ENCODE results near the gene ETHE1. TPM values are rescaled to one million over a fixed set of nuclear protein-coding genes. Genes with fewer than 3 reads are reported as not detected.

ETHE1 gene
- total RNA-seq, 2 donors from 2014 or later = 32.8 to 122 TPM

- intact Hi-C loops (cut with DNase I) = no loop called here
- WGBS = 97% methylated on average over 3 of the region's 3 CpGs
- Histone ChIP-seq H3K36me3 (peaks cover 10 to 14% of the 10 kb centered on the region in 2 donors), H3K4me3 (no peak overlapping the region), H3K4me1 (replicated peaks) (no peaks in the 10 kb centered on the region), H3K27me3 (replicated peaks; ENCODE audit: insufficient read depth) (no peaks in the 10 kb centered on the region), H3K27ac (no peak overlapping the region), H3K9me3 (no peaks in the 10 kb centered on the region)
- DNase-seq (ENCODE audit: low spot score) = no peak
- no peak for TF ChIP-seq POLR2A (IDR thresholded peaks at IDR 0.05)
- TF ChIP-seq POLR2AphosphoS5 (IDR thresholded peaks at IDR 0.05) = no peak
- TF ChIP-seq CTCF (IDR thresholded peaks at IDR 0.05) = no peak
These were observed 19.6 kb upstream of the ETHE1 start for GRCh38 chr19:43546581-43546980.

GRCh38 chr19:43545981-43546380 lies 19.0 kb upstream of the ETHE1 start:
- H3K27me3 ChIP-seq (replicated peaks; ENCODE audit: insufficient read depth) = no peaks in the 10 kb centered on the region
- no peak overlapping the region for H3K4me3 ChIP-seq
- no peaks in the 10 kb centered on the region for H3K4me1 ChIP-seq (replicated peaks)
- TF ChIP-seq POLR2AphosphoS5 (IDR thresholded peaks at IDR 0.05) (no peak), CTCF (IDR thresholded peaks at IDR 0.05) (no peak), POLR2A (IDR thresholded peaks at IDR 0.05) (no peak)
- no peak for DNase-seq (ENCODE audit: low spot score)
- intact Hi-C loops (cut with DNase I) = no loop called here
- no peak overlapping the region for H3K27ac ChIP-seq
- WGBS = 71% methylated on average over 2 of the region's 2 CpGs
- H3K9me3 ChIP-seq = no peaks in the 10 kb centered on the region
- peaks cover 5 to 8% of the 10 kb centered on the region in 2 donors for H3K36me3 ChIP-seq

- no peak for DNase-seq (ENCODE audit: low spot score)
- Histone ChIP-seq H3K27me3 (replicated peaks; ENCODE audit: insufficient read depth) (no peaks in the 10 kb centered on the region), H3K4me1 (replicated peaks) (no peaks in the 10 kb centered on the region), H3K27ac (no peak overlapping the region), H3K4me3 (no peak overlapping the region), H3K9me3 (no peaks in the 10 kb centered on the region), H3K36me3 (peaks cover 5 to 8% of the 10 kb centered on the region in 2 donors)
- TF ChIP-seq CTCF (IDR thresholded peaks at IDR 0.05) (no peak), POLR2AphosphoS5 (IDR thresholded peaks at IDR 0.05) (no peak), POLR2A (IDR thresholded peaks at IDR 0.05) (no peak)
- intact Hi-C loops (cut with DNase I) = no loop called here
- 88% methylated on average over 5 of the region's 5 CpGs for WGBS
These were observed 18.3 kb upstream of the ETHE1 start for GRCh38 chr19:43545276-43545675.

- no peaks in the 10 kb centered on the region for H3K9me3 ChIP-seq
- no peaks in the 10 kb centered on the region for H3K4me1 ChIP-seq (replicated peaks)
- intact Hi-C loops (cut with DNase I) = no loop called here
- no peaks in the 10 kb centered on the region for H3K27me3 ChIP-seq (replicated peaks; ENCODE audit: insufficient read depth)
- H3K36me3 ChIP-seq = peaks cover 5 to 8% of the 10 kb centered on the region in 2 donors
- no peak overlapping the region for H3K4me3 ChIP-seq
- TF ChIP-seq POLR2AphosphoS5 (IDR thresholded peaks at IDR 0.05) (no peak), POLR2A (IDR thresholded peaks at IDR 0.05) (no peak), CTCF (IDR thresholded peaks at IDR 0.05) (no peak)
- WGBS = 97% methylated on average over 9 of the region's 9 CpGs
- no peak for DNase-seq (ENCODE audit: low spot score)
- no peak overlapping the region for H3K27ac ChIP-seq
These were observed 17.1 kb upstream of the ETHE1 start for GRCh38 chr19:43544077-43544476.

GRCh38 chr19:43541920-43542650 lies 15.1 kb upstream of the ETHE1 start:
- Histone ChIP-seq H3K4me1 (replicated peaks) (no peaks in the 10 kb centered on the region), H3K27ac (no peak overlapping the region), H3K36me3 (peaks cover 5 to 8% of the 10 kb centered on the region in 2 donors), H3K27me3 (replicated peaks; ENCODE audit: insufficient read depth) (no peaks in the 10 kb centered on the region), H3K9me3 (no peaks in the 10 kb centered on the region), H3K4me3 (no peak overlapping the region)
- no peak for TF ChIP-seq POLR2AphosphoS5 (IDR thresholded peaks at IDR 0.05)
- TF ChIP-seq CTCF (IDR thresholded peaks at IDR 0.05) = no peak
- no peak for TF ChIP-seq POLR2A (IDR thresholded peaks at IDR 0.05)
- no peak for DNase-seq (ENCODE audit: low spot score)
- WGBS = 96% methylated on average over 5 of the region's 5 CpGs
- intact Hi-C loops (cut with DNase I) = no loop called here
